KBM-7 (cell line): ENCODE results near the gene MACF1.

Experiments
- DNase-seq: peaks from one replicate; pipeline ENCODE4 v3.0.0-alpha.2; 2015
- in situ Hi-C: fragments of 300-500 bp; cut with MboI; formaldehyde crosslinking; loops from 2 replicates; pipeline ENCODE4 v1.14.3; 2020; ENCODE audit warnings: low sequenced_read_pairs, low pct_unique_long_range_greater_than_20kb, mixed read lengths

MACF1 gene

GRCh38 chr1:39372105-39372504, 167.6 kb downstream of the MACF1 start:
- in situ Hi-C loops = no loop called here
- no peak for DNase-seq

GRCh38 chr1:39376656-39377055, 172.2 kb downstream of the MACF1 start:
- in situ Hi-C loops = no loop called here
- no peak for DNase-seq

- DNase-seq = no peak
- in situ Hi-C loops = no loop called here
These were observed 173.9 kb downstream of the MACF1 start for GRCh38 chr1:39378377-39378776.

- peak; percentile 22 for DNase-seq
- in situ Hi-C loops = no loop called here
These were observed 174.7 kb downstream of the MACF1 start for GRCh38 chr1:39379187-39379586.

- no peak for DNase-seq
- in situ Hi-C loops = no loop called here
These were observed 175.5 kb downstream of the MACF1 start for GRCh38 chr1:39380036-39380435.

GRCh38 chr1:39381839-39382238, 177.3 kb downstream of the MACF1 start:
- in situ Hi-C loops = no loop called here
- no peak for DNase-seq

GRCh38 chr1:39384305-39384704, 179.8 kb downstream of the MACF1 start:
- in situ Hi-C loops = no loop called here
- no peak for DNase-seq

GRCh38 chr1:39385067-39385988, 180.8 kb downstream of the MACF1 start:
- in situ Hi-C loops = no loop called here
- no peak for DNase-seq

- DNase-seq = no peak
These were observed 182.5 kb downstream of the MACF1 start for GRCh38 chr1:39386997-39387396.

GRCh38 chr1:39387452-39387851, 183.0 kb downstream of the MACF1 start:
- in situ Hi-C loops = no loop called here
- no peak for DNase-seq

More at GRCh38 chr1:39386997-39387396, 182.5 kb downstream of the MACF1 start:
- in situ Hi-C loops = no loop called here

- no peak for DNase-seq
- in situ Hi-C loops = no loop called here
These were observed 187.5 kb downstream of the MACF1 start for GRCh38 chr1:39391691-39392679.

- in situ Hi-C loops = no loop called here
- no peak for DNase-seq
These were observed 188.5 kb downstream of the MACF1 start for GRCh38 chr1:39392851-39393573.

- no peak for DNase-seq
- in situ Hi-C loops = no loop called here
These were observed 189.2 kb downstream of the MACF1 start for GRCh38 chr1:39393645-39394044.

- in situ Hi-C loops = no loop called here
- no peak for DNase-seq
These were observed 189.6 kb downstream of the MACF1 start for GRCh38 chr1:39394059-39394458.

GRCh38 chr1:39394598-39394997, 190.1 kb downstream of the MACF1 start:
- DNase-seq = no peak
- in situ Hi-C loops = no loop called here

GRCh38 chr1:39395357-39395831, 190.9 kb downstream of the MACF1 start:
- peak; percentile 43 for DNase-seq

GRCh38 chr1:39396671-39397070, 192.2 kb downstream of the MACF1 start:
- in situ Hi-C loops = no loop called here
- DNase-seq = no peak

More at GRCh38 chr1:39395357-39395831, 190.9 kb downstream of the MACF1 start:
- in situ Hi-C loops = no loop called here

GRCh38 chr1:39397487-39397886, 193.0 kb downstream of the MACF1 start:
- no peak for DNase-seq

More at GRCh38 chr1:39397487-39397886, 193.0 kb downstream of the MACF1 start:
- in situ Hi-C loops = no loop called here
